ENCODE results near the gene DNAJB2. TPM values are rescaled to one million over a fixed set of nuclear protein-coding genes. Genes with fewer than 3 reads are reported as not detected.

The DNAJB2 gene
- total and polyA plus RNA-seq, 4 donors = 7.4 to 71.8 (median 27.0) TPM

- H3K36me3 ChIP-seq (ENCODE audit: control insufficient read depth in 4 of 4, insufficient read depth in 3 of 4, low read depth in 1 of 4, low read length in 3 of 4) = no peaks in the 10 kb centered on the region
- TF ChIP-seq CTCF (IDR thresholded peaks at IDR 0.05; ENCODE audit: low read depth, low read length, missing input control) = no peak
- TF ChIP-seq HNF4G (IDR thresholded peaks at IDR 0.05) = no peak
- TF ChIP-seq FOXA2 (IDR thresholded peaks at IDR 0.05) = no peak
- no peak for TF ChIP-seq MAX (IDR thresholded peaks at IDR 0.05)
- TF ChIP-seq SP1 (IDR thresholded peaks at IDR 0.05) = no peak
- TF ChIP-seq GABPA (IDR thresholded peaks at IDR 0.05 in 1 of 2, conservative IDR thresholded peaks at IDR 0.05 in 1 of 2) = no peak
- TF ChIP-seq FOXA1 (IDR thresholded peaks at IDR 0.05) = no peak
- TF ChIP-seq EGR1 (IDR thresholded peaks at IDR 0.05; ENCODE audit: low read depth in 2 of 2) = no peak
- no peak for TF ChIP-seq JUND (IDR thresholded peaks at IDR 0.05)
- TF ChIP-seq TAF1 (conservative IDR thresholded peaks at IDR 0.05) = no peak
- no peak for TF ChIP-seq ATF3 (IDR thresholded peaks at IDR 0.05)
- no peak for TF ChIP-seq ZBTB33 (IDR thresholded peaks at IDR 0.05)
- H3K9ac ChIP-seq (ENCODE audit: low read depth in 1 of 2, low read length in 2 of 2) = no peak overlapping the region
- no peaks in the 10 kb centered on the region for H3K9me3 ChIP-seq (ENCODE audit: control insufficient read depth in 4 of 4, low read length in 3 of 4)
- no peaks in the 10 kb centered on the region for H3K4me1 ChIP-seq (ENCODE audit: control insufficient read depth in 4 of 4, insufficient read depth in 4 of 4, low read length in 3 of 4)
- no peak overlapping the region for H3K4me3 ChIP-seq (ENCODE audit: low read depth in 1 of 3, low read length in 3 of 3)
- H3K27ac ChIP-seq (ENCODE audit: low read depth in 1 of 2, low read length in 2 of 2) = no peak overlapping the region
- H3K27me3 ChIP-seq (ENCODE audit: control insufficient read depth in 4 of 4, insufficient read depth in 4 of 4, low read length in 3 of 4) = no peaks in the 10 kb centered on the region
- DNase-seq (ENCODE audit: low spot score) = no peak
- 75% methylated on average over 5 of the region's 5 CpGs for WGBS
Measured at GRCh38 chr2:219261024-219261855, 17.9 kb upstream of the DNAJB2 start.

GRCh38 chr2:219266232-219266631, 12.9 kb upstream of the DNAJB2 start:
- Histone ChIP-seq H3K9ac (ENCODE audit: low read depth in 1 of 2, low read length in 2 of 2) (no peak overlapping the region), H3K4me1 (ENCODE audit: control insufficient read depth in 4 of 4, insufficient read depth in 4 of 4, low read length in 3 of 4) (peaks cover 6 to 16% (median 12%) of the 10 kb centered on the region in 4 donors), H3K36me3 (ENCODE audit: control insufficient read depth in 4 of 4, insufficient read depth in 3 of 4, low read depth in 1 of 4, low read length in 3 of 4) (no peaks in the 10 kb centered on the region), H3K9me3 (ENCODE audit: control insufficient read depth in 4 of 4, low read length in 3 of 4) (no peaks in the 10 kb centered on the region), H3K4me3 (ENCODE audit: low read depth in 1 of 3, low read length in 3 of 3) (no peak overlapping the region), H3K27ac (ENCODE audit: low read depth in 1 of 2, low read length in 2 of 2) (no peak overlapping the region), H3K27me3 (ENCODE audit: control insufficient read depth in 4 of 4, insufficient read depth in 4 of 4, low read length in 3 of 4) (no peaks in the 10 kb centered on the region)
- 88% methylated on average over 5 of the region's 5 CpGs for WGBS
- DNase-seq (ENCODE audit: low spot score) = no peak
- TF ChIP-seq EGR1 (IDR thresholded peaks at IDR 0.05; ENCODE audit: low read depth in 2 of 2) (no peak), ATF3 (IDR thresholded peaks at IDR 0.05) (no peak), ZBTB33 (IDR thresholded peaks at IDR 0.05) (no peak), YY1 (IDR thresholded peaks at IDR 0.05) (no peak), NR2F2 (IDR thresholded peaks at IDR 0.05) (no peak), FOXA1 (IDR thresholded peaks at IDR 0.05) (no peak)
